ENCODE measurements around the gene TSPEAR.

DNA sequence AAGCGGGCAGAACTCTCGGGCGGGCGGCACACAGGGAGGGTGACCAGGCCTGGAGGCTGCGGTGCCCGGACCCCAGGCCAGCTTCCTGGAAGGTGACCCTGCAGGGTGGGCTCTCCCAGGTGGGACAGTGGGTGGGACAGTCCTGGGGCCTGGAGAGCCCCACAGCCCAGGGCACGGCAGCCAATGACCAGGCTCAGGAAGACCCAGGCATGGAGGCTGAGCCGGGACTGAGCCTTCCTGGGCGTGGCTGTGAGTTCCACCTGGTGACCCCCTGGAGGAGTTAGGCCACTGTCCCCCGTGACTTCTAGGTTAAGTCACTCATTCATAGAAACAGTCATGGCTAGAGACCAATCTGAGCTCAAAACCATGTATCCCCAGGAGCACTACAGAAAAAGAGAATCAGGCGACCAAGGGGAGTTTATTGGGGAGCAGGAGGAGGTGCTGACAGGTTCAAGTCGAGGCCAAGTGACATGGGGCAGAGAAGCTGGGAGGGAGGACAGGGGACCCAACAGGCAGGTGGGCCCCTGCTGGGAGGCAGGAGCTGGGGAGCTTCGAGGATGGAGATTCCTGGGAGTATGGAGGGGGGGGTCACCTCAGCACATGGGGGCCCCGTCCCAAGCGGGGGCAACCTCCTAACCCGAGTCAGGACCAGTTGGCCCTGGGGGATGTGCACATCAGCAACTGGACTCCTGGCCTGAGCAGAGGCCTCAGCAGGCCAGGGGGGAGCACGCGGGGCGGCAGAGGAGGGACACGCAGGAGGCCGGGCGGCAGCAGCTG, 132.1 kb downstream of the TSPEAR start:
- TF ChIP-seq CAMTA2 (CRISPR knock-in tag; conservative IDR thresholded peaks at IDR 0.05) (no peak), LCOR (CRISPR knock-in tag; IDR thresholded peaks at IDR 0.05) (no peak)
